H9 (cell line): ENCODE measurements around the gene KIF12. TPM values are rescaled to one million over a fixed set of nuclear protein-coding genes. Genes with fewer than 3 reads are reported as not detected.

Source experiments
- DNase-seq: peaks from one replicate; pipeline ENCODE4 v3.0.0-alpha.2; 2017
- H2AFZ ChIP-seq: one replicate; pipeline ENCODE4 v1.6.1; 2013; ENCODE audit warnings: mild to moderate bottlenecking, low read length, control low read depth, moderate library complexity
- H2AK5ac ChIP-seq: 2 replicates; pipeline ENCODE4 v1.6.1; 2013; ENCODE audit warnings: low read length, control low read depth, mixed read lengths; ENCODE audit not compliant: insufficient read length
- H2BK120ac ChIP-seq: one replicate; pipeline ENCODE4 v1.6.1; 2013; ENCODE audit warnings: low read depth, mild to moderate bottlenecking, low read length, control low read depth, inconsistent platforms; ENCODE audit not compliant: poor library complexity, severe bottlenecking
- H2BK12ac ChIP-seq: 2 replicates; pipeline ENCODE4 v1.6.1; 2013; ENCODE audit warnings: low read length, control low read depth, mixed read lengths, low read depth; ENCODE audit not compliant: insufficient read length
- H2BK15ac ChIP-seq: 2 replicates; pipeline ENCODE4 v1.6.1; 2013; ENCODE audit warnings: low read depth, low read length, control low read depth
- H2BK20ac ChIP-seq: one replicate; pipeline ENCODE4 v1.6.1; 2013; ENCODE audit warnings: low read depth, mild to moderate bottlenecking, low read length, control low read depth, inconsistent platforms; ENCODE audit not compliant: poor library complexity, severe bottlenecking
- H2BK5ac ChIP-seq: 2 replicates; pipeline ENCODE4 v1.6.1; 2013; ENCODE audit warnings: low read length, control low read depth, mixed read lengths; ENCODE audit not compliant: insufficient read length
- H3K14ac ChIP-seq: 2 replicates; pipeline ENCODE4 v1.6.1; 2013; ENCODE audit warnings: low read length, control low read depth; ENCODE audit not compliant: insufficient read depth
- H3K18ac ChIP-seq: 2 replicates; pipeline ENCODE4 v1.6.1; 2013; ENCODE audit warnings: low read depth, mild to moderate bottlenecking, mixed read lengths, low read length, control low read depth; ENCODE audit not compliant: insufficient read length
- H3K23ac ChIP-seq: 2 replicates; pipeline ENCODE4 v1.6.1; 2013; ENCODE audit warnings: low read length, control low read depth, mixed read lengths, low read depth; ENCODE audit not compliant: insufficient read length
- H3K23me2 ChIP-seq: 2 replicates; pipeline ENCODE4 v1.6.1; 2013; ENCODE audit warnings: low read depth, mild to moderate bottlenecking, mixed read lengths, low read length, control low read depth; ENCODE audit not compliant: insufficient read length, poor library complexity, severe bottlenecking
- H3K27ac ChIP-seq: 2 replicates; pipeline ENCODE4 v1.5.1; 2013; ENCODE audit warnings: low read length, control low read depth, mixed read lengths, low read depth; ENCODE audit not compliant: insufficient read length
- H3K27me3 ChIP-seq: 2 replicates; pipeline ENCODE4 v1.6.1; 2013; ENCODE audit warnings: low read length, control low read depth, inconsistent platforms; ENCODE audit not compliant: insufficient read depth
- H3K4ac ChIP-seq: 2 replicates; pipeline ENCODE4 v1.6.1; 2013; ENCODE audit warnings: low read depth, mild to moderate bottlenecking, control low read depth, inconsistent platforms, low read length, moderate library complexity
- H3K4me1 ChIP-seq: 2 replicates; pipeline ENCODE4 v1.6.1; 2013; ENCODE audit warnings: low read length, control low read depth, inconsistent platforms; ENCODE audit not compliant: insufficient read depth
- H3K4me2 ChIP-seq: 2 replicates; pipeline ENCODE4 v1.6.1; 2013; ENCODE audit warnings: low read length, control low read depth, mixed read lengths; ENCODE audit not compliant: insufficient read length, insufficient read depth
- H3K56ac ChIP-seq: 2 replicates; pipeline ENCODE4 v1.6.1; 2013; ENCODE audit warnings: low read depth, mild to moderate bottlenecking, mixed read lengths, low read length, control low read depth; ENCODE audit not compliant: insufficient read length
- H3K79me1 ChIP-seq: 2 replicates; pipeline ENCODE4 v1.6.1; 2013; ENCODE audit warnings: low read depth, mild to moderate bottlenecking, moderate library complexity, low read length, control low read depth, inconsistent platforms; ENCODE audit not compliant: insufficient read depth, poor library complexity, severe bottlenecking
- H3K79me2 ChIP-seq: 2 replicates; pipeline ENCODE4 v1.6.1; 2013; ENCODE audit warnings: low read length, control low read depth, inconsistent platforms; ENCODE audit not compliant: insufficient read depth
- H3K9ac ChIP-seq: 2 replicates; pipeline ENCODE4 v1.6.1; 2013; ENCODE audit warnings: low read length, control low read depth, mixed read lengths; ENCODE audit not compliant: insufficient read length; ENCODE audit errors: extremely low read depth
- H3K9me3 ChIP-seq: one replicate; pipeline ENCODE4 v1.6.1; 2013; ENCODE audit warnings: low read depth, low read length, inconsistent platforms; ENCODE audit not compliant: control insufficient read depth
- H3T11ph ChIP-seq: one replicate; pipeline ENCODE4 v1.6.1; 2013; ENCODE audit warnings: mild to moderate bottlenecking, low read length, control low read depth, inconsistent platforms
- H4K20me1 ChIP-seq: one replicate; pipeline ENCODE4 v1.6.1; 2013; ENCODE audit not compliant: control insufficient read depth, insufficient read length, insufficient read depth
- H4K5ac ChIP-seq: 2 replicates; pipeline ENCODE4 v1.6.1; 2013; ENCODE audit warnings: low read depth, mild to moderate bottlenecking, mixed read lengths, low read length, control low read depth; ENCODE audit not compliant: insufficient read length
- H4K8ac ChIP-seq: replicated peaks from 2 replicates; pipeline ENCODE4 v1.6.1; 2013; ENCODE audit warnings: low read length, control low read depth, mixed read lengths, low read depth; ENCODE audit not compliant: insufficient read length
- H4K91ac ChIP-seq: 2 replicates; pipeline ENCODE4 v1.6.1; 2013; ENCODE audit warnings: low read depth, mild to moderate bottlenecking, moderate library complexity, mixed read lengths, low read length, control low read depth; ENCODE audit not compliant: insufficient read length
- H3K27ac Mint-ChIP-seq, 3 experiments: 2 replicates in 2 of 3; 3 replicates in 1 of 3; pipeline ENCODE4 v1.8.0; 2020 to 2021; ENCODE audit warnings: mixed read lengths in 3 of 3, mild to moderate bottlenecking in 1 of 3, moderate library complexity in 1 of 3
- H3K27me3 Mint-ChIP-seq: 2 replicates; pipeline ENCODE4 v1.8.0; 2021; ENCODE audit warnings: low read depth, mild to moderate bottlenecking, moderate library complexity, mixed read lengths
- H3K36me3 Mint-ChIP-seq, 3 experiments: 2 replicates in 2 of 3; 3 replicates in 1 of 3; pipeline ENCODE4 v1.8.0; 2020 to 2021; ENCODE audit warnings: low read depth in 3 of 3, mixed read lengths in 3 of 3; ENCODE audit not compliant: insufficient read depth in 1 of 3
- H3K4me1 Mint-ChIP-seq, 2 experiments: 2 replicates each; pipeline ENCODE4 v1.8.0; 2020; ENCODE audit warnings: mixed read lengths in 2 of 2
- H3K4me3 Mint-ChIP-seq, 2 experiments: 2 replicates in 1 of 2; 3 replicates in 1 of 2; pipeline ENCODE4 v1.8.0; 2020 to 2021; ENCODE audit warnings: mild to moderate bottlenecking in 2 of 2, mixed read lengths in 2 of 2, moderate library complexity in 1 of 2
- H3K9me3 Mint-ChIP-seq, 2 experiments: 2 replicates in 1 of 2; 3 replicates in 1 of 2; pipeline ENCODE4 v1.8.0; 2020; ENCODE audit warnings: mild to moderate bottlenecking in 2 of 2, mixed read lengths in 2 of 2, moderate library complexity in 1 of 2
- CTCF ChIP-seq: fragments of 200-600 bp; sonication (generic); conservative IDR thresholded peaks from 3 replicates; pipeline ENCODE4 v1.8.0; 2021; ENCODE audit warnings: antibody characterized with exemption, mild to moderate bottlenecking
- WGBS: extraction: QIAGEN DNeasy Blood & Tissue Kit; methylation state at CpG from one replicate; pipeline ENCODE4 v1.1.7; 2013; ENCODE audit warnings: missing lambda C conversion rate, low lambda C conversion rate, mixed read lengths; ENCODE audit not compliant: insufficient read length; ENCODE audit errors: extremely low coverage; 5-methylcytosine and 5-hydroxymethylcytosine counted together
- total RNA-seq: library from RNA; stranded (reverse); gene quantifications from 2 replicates; pipeline ENCODE4 v1.2.1, GENCODE V29; 2021

The KIF12 gene
- total RNA-seq, 1 experiment from 2014 or later: 3.3 TPM

GRCh38 chr9:114050646-114051045 lies 48.4 kb downstream of the KIF12 start:
- H2BK20ac ChIP-seq: no peak overlapping the region
- H2BK15ac ChIP-seq: no peak overlapping the region
- no peak overlapping the region for H4K91ac ChIP-seq
- H3K18ac ChIP-seq: no peak overlapping the region
- H3K27me3 ChIP-seq: no peaks in the 10 kb centered on the region
- H2BK120ac ChIP-seq: no peak overlapping the region
- Mint-ChIP-seq H3K4me3 (no peak overlapping the region), H3K27ac (no peak overlapping the region; a peak in 1 of 7 replicates), H3K9me3 (no peaks in the 10 kb centered on the region), H3K4me1 (peaks cover 2 to 7% of the 10 kb centered on the region in 2 experiments), H3K36me3 (peaks cover 16 to 49% (median 46%) of the 10 kb centered on the region in 3 experiments; a peak in 6 of 7 replicates), H3K27me3 (no peaks in the 10 kb centered on the region)
- no peak overlapping the region for H2AFZ ChIP-seq
- DNase-seq: no peak
- no peak overlapping the region for H4K8ac ChIP-seq
- no peak overlapping the region for H2BK5ac ChIP-seq
- no peak overlapping the region for H3K56ac ChIP-seq
- no peak overlapping the region for H4K5ac ChIP-seq
- H3K23me2 ChIP-seq: no peaks in the 10 kb centered on the region
- H3K4me1 ChIP-seq: no peaks in the 10 kb centered on the region
- H2BK12ac ChIP-seq: no peak overlapping the region
- no peak overlapping the region for H3K9ac ChIP-seq
- H2AK5ac ChIP-seq: no peak overlapping the region
- H3K23ac ChIP-seq: no peak overlapping the region
- no peaks in the 10 kb centered on the region for H4K20me1 ChIP-seq
- no peak overlapping the region for H3K4ac ChIP-seq
- no peak overlapping the region for H3T11ph ChIP-seq
- no peak overlapping the region for H3K27ac ChIP-seq
- no peaks in the 10 kb centered on the region for H3K9me3 ChIP-seq
- H3K4me2 ChIP-seq: no peak overlapping the region
- no peak overlapping the region for H3K14ac ChIP-seq
- no peaks in the 10 kb centered on the region for H3K79me2 ChIP-seq
- H3K79me1 ChIP-seq: no peaks in the 10 kb centered on the region
- whole genome bisulfite sequencing: no CpG with 5 or more reads among the region's 6 CpGs
- TF ChIP-seq CTCF: no peak
